Astrocyte (in vitro differentiated cells and primary cell): ENCODE results near the gene ARHGAP28.

Experiments used
- EZH2 ChIP-seq: IDR thresholded peaks from 2 replicates; pipeline ENCODE4 v1.6.1; 2012; ENCODE audit warnings: mild to moderate bottlenecking, low read length, inconsistent platforms; ENCODE audit not compliant: insufficient read depth
- TF ChIP-seq, protein P1 (sequence below): IDR thresholded peaks from 2 replicates; pipeline ENCODE4 v1.5.1; 2011; ENCODE audit warnings: low read depth, mild to moderate bottlenecking, inconsistent platforms, low read length, moderate library complexity; ENCODE audit not compliant: insufficient read depth

DNA sequence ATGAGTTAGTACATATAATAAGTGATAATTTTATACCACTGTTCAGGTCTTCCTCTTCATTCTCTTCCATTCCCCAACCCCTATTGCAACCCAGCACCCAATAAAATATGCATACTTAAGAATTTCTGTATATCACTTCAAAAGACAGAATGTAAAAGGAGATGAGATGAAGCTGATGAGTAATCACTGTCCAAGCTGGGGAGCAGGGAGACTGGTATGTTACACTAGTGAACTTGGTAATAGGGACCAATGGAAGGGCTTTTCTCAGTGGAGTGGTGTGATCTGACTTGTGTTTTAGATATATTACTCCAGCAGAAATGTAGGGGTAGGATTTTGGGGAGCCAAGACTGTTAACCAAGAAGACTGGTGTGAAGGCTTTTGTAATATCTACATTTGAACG lies 18.0 kb upstream of the ARHGAP28 start:
- TF ChIP-seq, protein P1, sequence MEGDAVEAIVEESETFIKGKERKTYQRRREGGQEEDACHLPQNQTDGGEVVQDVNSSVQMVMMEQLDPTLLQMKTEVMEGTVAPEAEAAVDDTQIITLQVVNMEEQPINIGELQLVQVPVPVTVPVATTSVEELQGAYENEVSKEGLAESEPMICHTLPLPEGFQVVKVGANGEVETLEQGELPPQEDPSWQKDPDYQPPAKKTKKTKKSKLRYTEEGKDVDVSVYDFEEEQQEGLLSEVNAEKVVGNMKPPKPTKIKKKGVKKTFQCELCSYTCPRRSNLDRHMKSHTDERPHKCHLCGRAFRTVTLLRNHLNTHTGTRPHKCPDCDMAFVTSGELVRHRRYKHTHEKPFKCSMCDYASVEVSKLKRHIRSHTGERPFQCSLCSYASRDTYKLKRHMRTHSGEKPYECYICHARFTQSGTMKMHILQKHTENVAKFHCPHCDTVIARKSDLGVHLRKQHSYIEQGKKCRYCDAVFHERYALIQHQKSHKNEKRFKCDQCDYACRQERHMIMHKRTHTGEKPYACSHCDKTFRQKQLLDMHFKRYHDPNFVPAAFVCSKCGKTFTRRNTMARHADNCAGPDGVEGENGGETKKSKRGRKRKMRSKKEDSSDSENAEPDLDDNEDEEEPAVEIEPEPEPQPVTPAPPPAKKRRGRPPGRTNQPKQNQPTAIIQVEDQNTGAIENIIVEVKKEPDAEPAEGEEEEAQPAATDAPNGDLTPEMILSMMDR, result no peak
- TF ChIP-seq EZH2, result no peak
